Lower lobe of right lung (tissue), 2 donors: ENCODE measurements around the gene RAD52. TPM values are rescaled to one million over a fixed set of nuclear protein-coding genes. Genes with fewer than 3 reads are reported as not detected.

Source experiments
- ATAC-seq, 2 donors: fragments of 200-7000 bp; cut with Tn5 transposase; one replicate each; pipeline ENCODE4 v1.9.1; 2020 to 2022; ENCODE audit warnings: mild to moderate bottlenecking in 2 of 2, moderate library complexity in 2 of 2
- DNase-seq: peaks from one replicate; pipeline ENCODE4 v3.0.0-alpha.2; 2020
- H3K27ac ChIP-seq: fragments of 200-600 bp; one replicate; pipeline ENCODE4 v1.8.0; 2022
- H3K27me3 ChIP-seq: fragments of 200-600 bp; one replicate; pipeline ENCODE4 v1.8.0; 2022; ENCODE audit warnings: low read depth
- H3K36me3 ChIP-seq: fragments of 200-600 bp; one replicate; pipeline ENCODE4 v1.8.0; 2022; ENCODE audit warnings: mild to moderate bottlenecking
- H3K4me1 ChIP-seq: fragments of 200-600 bp; one replicate; pipeline ENCODE4 v1.8.0; 2022
- H3K4me3 ChIP-seq: fragments of 200-600 bp; one replicate; pipeline ENCODE4 v1.8.0; 2022; ENCODE audit warnings: mild to moderate bottlenecking
- H3K9me3 ChIP-seq: fragments of 200-600 bp; one replicate; pipeline ENCODE4 v1.8.0; 2022
- intact Hi-C: fragments of 100-400 bp; cut with DNase I; formaldehyde crosslinking; loops from one replicate; pipeline ENCODE4 v1.11.0; 2022
- total RNA-seq: library from RNA; stranded (reverse); fragmentation: NEBNext Ultra II Directional; extraction: Animal tissue kit (Norgen Biotek cat#: 25700); gene quantifications from one replicate; pipeline ENCODE4 v1.2.1, GENCODE V29; 2021
- TF ChIP-seq, protein P1 (sequence below): fragments of 200-600 bp; IDR thresholded peaks from one replicate; pipeline ENCODE4 v1.8.0; 2022; ENCODE audit warnings: antibody characterized with exemption, mild to moderate bottlenecking
- donor health status: DM: no; HTN: yes; CAD: no; lungs with severe emphysema.

RAD52 gene
- total RNA-seq, 1 donor from 2014 or later = 12.2 TPM

DNA sequence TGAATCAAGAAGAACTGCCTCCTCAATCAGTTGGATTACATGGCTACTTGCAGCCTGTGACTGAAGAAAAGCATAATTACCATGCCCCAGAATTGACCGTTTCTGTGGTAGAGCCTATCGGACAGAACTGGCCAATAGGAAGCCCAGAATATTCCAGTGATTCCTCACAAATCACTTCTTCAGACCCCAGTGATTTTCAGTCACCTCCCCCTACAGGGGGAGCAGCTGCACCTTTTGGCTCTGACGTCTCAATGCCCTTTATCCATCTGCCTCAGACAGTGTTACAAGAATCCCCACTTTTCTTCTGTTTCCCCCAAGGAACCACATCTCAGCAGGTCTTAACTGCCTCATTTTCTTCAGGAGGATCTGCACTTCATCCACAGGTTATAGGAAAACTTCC, 80.8 kb downstream of the RAD52 start:
- no peaks in the 10 kb centered on the region for H3K9me3 ChIP-seq
- H3K27me3 ChIP-seq = no peaks in the 10 kb centered on the region
- no peak for DNase-seq
- H3K4me3 ChIP-seq = no peak overlapping the region
- no peak for ATAC-seq
- H3K27ac ChIP-seq = no peak overlapping the region
- TF ChIP-seq, protein P1, sequence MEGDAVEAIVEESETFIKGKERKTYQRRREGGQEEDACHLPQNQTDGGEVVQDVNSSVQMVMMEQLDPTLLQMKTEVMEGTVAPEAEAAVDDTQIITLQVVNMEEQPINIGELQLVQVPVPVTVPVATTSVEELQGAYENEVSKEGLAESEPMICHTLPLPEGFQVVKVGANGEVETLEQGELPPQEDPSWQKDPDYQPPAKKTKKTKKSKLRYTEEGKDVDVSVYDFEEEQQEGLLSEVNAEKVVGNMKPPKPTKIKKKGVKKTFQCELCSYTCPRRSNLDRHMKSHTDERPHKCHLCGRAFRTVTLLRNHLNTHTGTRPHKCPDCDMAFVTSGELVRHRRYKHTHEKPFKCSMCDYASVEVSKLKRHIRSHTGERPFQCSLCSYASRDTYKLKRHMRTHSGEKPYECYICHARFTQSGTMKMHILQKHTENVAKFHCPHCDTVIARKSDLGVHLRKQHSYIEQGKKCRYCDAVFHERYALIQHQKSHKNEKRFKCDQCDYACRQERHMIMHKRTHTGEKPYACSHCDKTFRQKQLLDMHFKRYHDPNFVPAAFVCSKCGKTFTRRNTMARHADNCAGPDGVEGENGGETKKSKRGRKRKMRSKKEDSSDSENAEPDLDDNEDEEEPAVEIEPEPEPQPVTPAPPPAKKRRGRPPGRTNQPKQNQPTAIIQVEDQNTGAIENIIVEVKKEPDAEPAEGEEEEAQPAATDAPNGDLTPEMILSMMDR = no peak
- H3K4me1 ChIP-seq = no peaks in the 10 kb centered on the region
- peaks cover 100% of the 10 kb centered on the region for H3K36me3 ChIP-seq
- intact Hi-C loops = no loop called here

DNA sequence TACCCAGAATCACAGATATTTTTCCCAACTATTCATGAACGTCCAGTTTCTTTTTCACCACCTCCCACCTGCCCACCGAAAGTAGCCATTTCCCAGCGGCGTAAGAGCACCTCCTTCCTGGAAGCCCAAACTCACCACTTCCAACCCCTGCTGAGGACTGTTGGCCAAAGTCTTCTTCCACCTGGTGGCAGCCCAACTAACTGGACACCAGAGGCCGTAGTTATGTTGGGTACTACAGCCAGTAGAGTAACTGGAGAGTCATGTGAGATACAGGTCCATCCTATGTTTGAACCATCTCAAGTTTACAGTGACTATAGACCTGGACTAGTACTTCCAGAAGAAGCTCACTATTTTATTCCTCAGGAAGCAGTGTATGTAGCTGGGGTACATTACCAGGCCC, 81.6 kb downstream of the RAD52 start:
- Histone ChIP-seq H3K4me3 (no peak overlapping the region), H3K27ac (no peak overlapping the region), H3K9me3 (no peaks in the 10 kb centered on the region), H3K4me1 (no peaks in the 10 kb centered on the region), H3K36me3 (peaks cover 100% of the 10 kb centered on the region), H3K27me3 (no peaks in the 10 kb centered on the region)
- no peak for ATAC-seq
- no peak for DNase-seq
- intact Hi-C loops = no loop called here
- TF ChIP-seq, protein P1 = no peak

DNA sequence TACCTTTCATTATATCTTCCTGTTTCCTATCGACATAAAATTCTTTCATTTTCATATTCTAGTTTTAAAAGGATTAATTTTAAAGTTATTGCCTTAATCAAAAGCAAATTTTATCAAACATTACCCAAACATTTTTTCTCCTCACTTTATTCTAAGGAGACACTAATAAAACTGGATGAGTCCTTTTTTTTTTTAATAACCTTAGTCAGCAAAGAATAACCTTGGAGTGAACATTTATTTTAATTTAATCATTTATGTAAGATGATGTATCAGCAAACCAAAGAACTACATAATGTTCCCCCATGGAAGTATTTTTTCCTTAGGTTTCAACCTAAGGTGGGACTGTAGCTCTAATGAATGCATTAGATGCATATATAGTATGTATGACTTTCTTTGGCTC, 83.9 kb downstream of the RAD52 start:
- Histone ChIP-seq H3K36me3 (peaks cover 100% of the 10 kb centered on the region), H3K27ac (no peak overlapping the region)

DNA sequence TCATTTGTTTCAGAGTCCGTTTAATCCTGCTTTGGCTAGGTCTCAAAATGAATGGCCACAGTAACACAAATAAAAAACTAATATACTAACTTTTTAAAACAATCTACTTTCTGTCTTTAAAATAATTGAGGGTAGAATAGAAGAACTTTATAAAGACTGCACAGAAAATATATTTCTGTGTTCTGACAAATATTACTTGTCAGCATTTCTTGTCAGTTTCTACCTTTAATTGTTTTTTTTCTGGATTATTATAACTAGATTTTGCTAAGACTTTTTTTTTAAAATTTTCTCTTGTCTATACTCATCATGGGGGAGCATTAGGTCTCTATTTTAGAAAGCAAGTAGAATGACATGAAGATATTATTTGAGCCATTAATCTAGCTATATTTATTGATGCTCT, 86.2 kb downstream of the RAD52 start:
- H3K9me3 ChIP-seq = no peaks in the 10 kb centered on the region
- H3K27ac ChIP-seq = no peak overlapping the region
- intact Hi-C loops = no loop called here
- peaks cover 100% of the 10 kb centered on the region for H3K36me3 ChIP-seq
- TF ChIP-seq, protein P1 = no peak
- DNase-seq (no peak), ATAC-seq (no peak)
- H3K4me1 ChIP-seq = no peaks in the 10 kb centered on the region
- H3K27me3 ChIP-seq = no peaks in the 10 kb centered on the region
- H3K4me3 ChIP-seq = no peak overlapping the region

More for the DNA sequence above, 83.9 kb downstream of the RAD52 start:
- DNase-seq (no peak), ATAC-seq (no peak)
- Histone ChIP-seq H3K4me1 (no peaks in the 10 kb centered on the region), H3K4me3 (no peak overlapping the region), H3K27me3 (no peaks in the 10 kb centered on the region), H3K9me3 (no peaks in the 10 kb centered on the region)
- intact Hi-C loops = no loop called here
- TF ChIP-seq, protein P1 = no peak

DNA sequence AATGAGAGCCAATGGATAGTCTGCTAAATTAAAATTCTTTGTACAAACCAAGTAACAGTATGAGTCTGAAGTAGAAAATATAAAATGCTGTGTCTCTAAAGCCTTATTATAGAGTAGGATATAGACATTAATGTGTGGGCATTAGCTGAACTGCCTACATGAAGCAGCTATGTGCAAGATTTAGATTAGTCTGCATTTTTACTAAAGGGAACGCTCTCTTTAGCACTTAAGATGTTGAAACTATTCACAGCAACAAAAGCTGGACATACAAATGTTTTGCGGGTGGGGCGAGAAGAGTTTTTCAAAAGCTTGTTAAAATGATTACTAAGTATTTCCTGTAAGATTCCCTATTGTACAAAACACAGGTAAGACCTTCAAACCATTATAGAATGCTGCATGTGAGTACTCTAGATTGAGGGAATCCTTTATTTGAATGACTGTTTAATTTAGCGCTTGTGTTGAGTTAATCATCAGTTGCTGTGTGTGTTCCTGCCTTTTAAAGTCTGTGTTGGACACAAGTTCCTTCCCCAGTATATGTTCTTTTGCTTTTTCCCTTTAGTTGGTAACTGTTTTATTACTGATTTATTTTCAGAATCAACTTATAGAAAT, 87.1 kb downstream of the RAD52 start:
- no peak overlapping the region for H3K27ac ChIP-seq
- H3K27me3 ChIP-seq = no peaks in the 10 kb centered on the region
- peaks cover 100% of the 10 kb centered on the region for H3K36me3 ChIP-seq
- no peak overlapping the region for H3K4me3 ChIP-seq
- TF ChIP-seq, protein P1 = no peak
- peak in 1 of 2 donors; percentile 53 for ATAC-seq
- no peak for DNase-seq
- no peaks in the 10 kb centered on the region for H3K9me3 ChIP-seq
- intact Hi-C loops = no loop called here
- no peaks in the 10 kb centered on the region for H3K4me1 ChIP-seq

Other genes with a start within 250 kb of the RAD52 start
- gene WNK1, start 197.1 kb downstream of the RAD52 start, total RNA-seq = 206 TPM
- gene ERC1, start 41.5 kb upstream of the RAD52 start, total RNA-seq = 66.3 TPM